Activated CD4-positive, alpha-beta memory T cell treated with anti-CD3 and anti-CD28 coated beads for 36 hours (primary cell): ENCODE data around the gene TMEM63C. TPM values are rescaled to one million over a fixed set of nuclear protein-coding genes. Genes with fewer than 3 reads are reported as not detected.

ENCODE experiments used
- CTCF ChIA-PET: fragments of 350-600 bp; sonication (Branson Sonifier 250); formaldehyde crosslinking; loops from one replicate; lab custom pipeline; 2021; ENCODE audit warnings: antibody characterized with exemption, inconsistent platforms; lab: Charles Lee
- POLR2A ChIA-PET: fragments of 350-600 bp; sonication (Branson Sonifier 250); formaldehyde crosslinking; loops from one replicate; lab custom pipeline; 2021; ENCODE audit warnings: antibody characterized with exemption; lab: Charles Lee
- DNase-seq: peaks from one replicate; pipeline ENCODE4 v3.0.0-alpha.2; 2020
- H3K27ac Mint-ChIP-seq: one replicate; pipeline ENCODE4 v1.8.0; 2021; ENCODE audit warnings: mixed read lengths
- H3K27me3 Mint-ChIP-seq: one replicate; pipeline ENCODE4 v1.8.0; 2021; ENCODE audit warnings: mixed read lengths
- H3K36me3 Mint-ChIP-seq: one replicate; pipeline ENCODE4 v1.8.0; 2021; ENCODE audit warnings: mixed read lengths
- H3K4me1 Mint-ChIP-seq: one replicate; pipeline ENCODE4 v1.8.0; 2021; ENCODE audit warnings: low read depth, mixed read lengths
- H3K4me3 Mint-ChIP-seq: one replicate; pipeline ENCODE4 v1.8.0; 2021; ENCODE audit warnings: mild to moderate bottlenecking, mixed read lengths
- H3K9me3 Mint-ChIP-seq: one replicate; pipeline ENCODE4 v1.8.0; 2021; ENCODE audit warnings: mixed read lengths
- intact Hi-C: fragments of 100-400 bp; cut with micrococcal nuclease; formaldehyde crosslinking; loops from one replicate; pipeline ENCODE4 v1.15.1; 2023
- total RNA-seq, 2 experiments: library from RNA; stranded (reverse); gene quantifications; one replicate each; pipeline ENCODE4 v1.2.3, GENCODE V29; 2021

TMEM63C gene
- total RNA-seq, 2 experiments from 2014 or later: 0.80 to 1.7 TPM

GRCh38 chr14:77214216-77214615, 32.6 kb downstream of the TMEM63C start:
- no peak for DNase-seq
- CTCF ChIA-PET: interaction anchor here (1.2 to 4.1 kb wide), 4 partner anchors 24 to 102 kb away, joined by 3 to 32 read pairs (median 7); no protein-coding TSS in a partner anchor
- Mint-ChIP-seq H3K4me3 (no peak overlapping the region), H3K27ac (no peak overlapping the region), H3K9me3 (no peaks in the 10 kb centered on the region), H3K27me3 (peaks cover 20% of the 10 kb centered on the region), H3K4me1 (peaks cover 4% of the 10 kb centered on the region), H3K36me3 (no peaks in the 10 kb centered on the region)
- POLR2A ChIA-PET: no interaction called here
- intact Hi-C loops: loop anchor here (5.0 kb wide), 1 partner anchor 62 kb away; no protein-coding TSS in a partner anchor

GRCh38 chr14:77217551-77217950, 36.0 kb downstream of the TMEM63C start:
- H3K27ac Mint-ChIP-seq: no peak overlapping the region
- intact Hi-C loops: no loop called here
- DNase-seq: no peak
- ChIA-PET CTCF (no interaction called here), POLR2A (no interaction called here)
- H3K9me3 Mint-ChIP-seq: no peaks in the 10 kb centered on the region
- H3K4me1 Mint-ChIP-seq: peaks cover 4% of the 10 kb centered on the region
- peaks cover 20% of the 10 kb centered on the region for H3K27me3 Mint-ChIP-seq
- H3K4me3 Mint-ChIP-seq: no peak overlapping the region
- no peaks in the 10 kb centered on the region for H3K36me3 Mint-ChIP-seq

- H3K4me1 Mint-ChIP-seq: no peaks in the 10 kb centered on the region
- H3K9me3 Mint-ChIP-seq: no peaks in the 10 kb centered on the region
- intact Hi-C loops: no loop called here
- POLR2A ChIA-PET: no interaction called here
- CTCF ChIA-PET: no interaction called here
- H3K27ac Mint-ChIP-seq: no peak overlapping the region
- H3K27me3 Mint-ChIP-seq: peaks cover 12% of the 10 kb centered on the region
- no peak overlapping the region for H3K4me3 Mint-ChIP-seq
- no peak for DNase-seq
- H3K36me3 Mint-ChIP-seq: no peaks in the 10 kb centered on the region
These were observed 38.0 kb downstream of the TMEM63C start for GRCh38 chr14:77219591-77219990.

- intact Hi-C loops: no loop called here
- Mint-ChIP-seq H3K9me3 (no peaks in the 10 kb centered on the region), H3K4me3 (no peak overlapping the region), H3K4me1 (no peaks in the 10 kb centered on the region), H3K36me3 (no peaks in the 10 kb centered on the region), H3K27me3 (peaks cover 6% of the 10 kb centered on the region), H3K27ac (no peak overlapping the region)
- ChIA-PET POLR2A (no interaction called here), CTCF (no interaction called here)
- no peak for DNase-seq
These were observed 38.8 kb downstream of the TMEM63C start for GRCh38 chr14:77220246-77221017.

GRCh38 chr14:77221241-77221871, 39.8 kb downstream of the TMEM63C start:
- ChIA-PET POLR2A (no interaction called here), CTCF (interaction anchor here (1.0 kb wide), 1 partner anchor 10 kb away, joined by 3 read pairs; no protein-coding TSS in a partner anchor)
- Mint-ChIP-seq H3K36me3 (no peaks in the 10 kb centered on the region), H3K4me1 (no peaks in the 10 kb centered on the region), H3K4me3 (no peak overlapping the region), H3K27ac (no peak overlapping the region), H3K27me3 (peaks cover 3% of the 10 kb centered on the region), H3K9me3 (no peaks in the 10 kb centered on the region)
- no peak for DNase-seq
- intact Hi-C loops: no loop called here

GRCh38 chr14:77222546-77223225, 41.1 kb downstream of the TMEM63C start:
- Mint-ChIP-seq H3K36me3 (no peaks in the 10 kb centered on the region), H3K4me3 (no peak overlapping the region), H3K27ac (no peak overlapping the region), H3K27me3 (no peaks in the 10 kb centered on the region), H3K9me3 (no peaks in the 10 kb centered on the region), H3K4me1 (no peaks in the 10 kb centered on the region)
- ChIA-PET POLR2A (no interaction called here), CTCF (no interaction called here)
- no peak for DNase-seq
- intact Hi-C loops: no loop called here

GRCh38 chr14:77224212-77224611, 42.6 kb downstream of the TMEM63C start:
- CTCF ChIA-PET: interaction anchor here (0.5 kb wide), 1 partner anchor 514 kb away, joined by 3 read pairs; no protein-coding TSS in a partner anchor
- H3K27ac Mint-ChIP-seq: no peak overlapping the region
- H3K4me3 Mint-ChIP-seq: no peak overlapping the region
- POLR2A ChIA-PET: no interaction called here
- intact Hi-C loops: no loop called here
- H3K4me1 Mint-ChIP-seq: no peaks in the 10 kb centered on the region
- H3K9me3 Mint-ChIP-seq: no peaks in the 10 kb centered on the region
- no peak for DNase-seq
- H3K27me3 Mint-ChIP-seq: no peaks in the 10 kb centered on the region
- no peaks in the 10 kb centered on the region for H3K36me3 Mint-ChIP-seq

- intact Hi-C loops: no loop called here
- no peak overlapping the region for H3K27ac Mint-ChIP-seq
- H3K4me3 Mint-ChIP-seq: no peak overlapping the region
- ChIA-PET POLR2A (no interaction called here), CTCF (interaction anchor here (1.2 kb wide), 1 partner anchor 12 kb away, joined by 4 read pairs; no protein-coding TSS in a partner anchor)
- no peaks in the 10 kb centered on the region for H3K4me1 Mint-ChIP-seq
- no peaks in the 10 kb centered on the region for H3K36me3 Mint-ChIP-seq
- H3K9me3 Mint-ChIP-seq: no peaks in the 10 kb centered on the region
- no peaks in the 10 kb centered on the region for H3K27me3 Mint-ChIP-seq
- DNase-seq: no peak
These were observed 43.7 kb downstream of the TMEM63C start for GRCh38 chr14:77225254-77225653.

- Mint-ChIP-seq H3K27ac (no peak overlapping the region), H3K36me3 (no peaks in the 10 kb centered on the region), H3K27me3 (no peaks in the 10 kb centered on the region), H3K4me3 (no peak overlapping the region), H3K9me3 (peaks cover 2% of the 10 kb centered on the region), H3K4me1 (no peaks in the 10 kb centered on the region)
- no peak for DNase-seq
- POLR2A ChIA-PET: no interaction called here
- intact Hi-C loops: no loop called here
- CTCF ChIA-PET: interaction anchor here (1.2 kb wide), 1 partner anchor 12 kb away, joined by 4 read pairs; no protein-coding TSS in a partner anchor
These were observed 44.4 kb downstream of the TMEM63C start for GRCh38 chr14:77225892-77226557.

GRCh38 chr14:77228056-77228455, 46.5 kb downstream of the TMEM63C start:
- no peak for DNase-seq
- intact Hi-C loops: no loop called here
- Mint-ChIP-seq H3K4me3 (no peak overlapping the region), H3K27ac (no peak overlapping the region), H3K36me3 (no peaks in the 10 kb centered on the region), H3K9me3 (peaks cover 2% of the 10 kb centered on the region), H3K27me3 (peaks cover 2% of the 10 kb centered on the region), H3K4me1 (no peaks in the 10 kb centered on the region)
- ChIA-PET POLR2A (interaction anchor here (0.6 kb wide), 1 partner anchor 76 kb away, joined by 4 read pairs; no protein-coding TSS in a partner anchor), CTCF (interaction anchor here (0.8 kb wide), 1 partner anchor 88 kb away, joined by 4 read pairs; no protein-coding TSS in a partner anchor)

GRCh38 chr14:77230914-77231313, 49.3 kb downstream of the TMEM63C start:
- H3K27ac Mint-ChIP-seq: no peak overlapping the region
- no peak overlapping the region for H3K4me3 Mint-ChIP-seq
- H3K4me1 Mint-ChIP-seq: no peaks in the 10 kb centered on the region
- peaks cover 2% of the 10 kb centered on the region for H3K27me3 Mint-ChIP-seq
- CTCF ChIA-PET: no interaction called here
- no peaks in the 10 kb centered on the region for H3K36me3 Mint-ChIP-seq
- POLR2A ChIA-PET: no interaction called here
- H3K9me3 Mint-ChIP-seq: peaks cover 2% of the 10 kb centered on the region
- intact Hi-C loops: no loop called here
- no peak for DNase-seq
